ENCODE data around the gene PEMT.

- no peak for TF ChIP-seq XRCC5 (IDR thresholded peaks at IDR 0.05; ENCODE audit: low read depth, low read length)
- TF ChIP-seq ELK1 (CRISPR knock-in tag; IDR thresholded peaks at IDR 0.05) = no peak
- TF ChIP-seq JUND (IDR thresholded peaks at IDR 0.05; ENCODE audit: borderline replicate concordance, low read depth, low read length) = no peak
- TF ChIP-seq JUND (tag; IDR thresholded peaks at IDR 0.05; ENCODE audit: borderline replicate concordance, low read depth, low read length) = no peak
- no peak for TF ChIP-seq GTF2A2 (tag; IDR thresholded peaks at IDR 0.05)
Measured at GRCh38 chr17:17560167-17560566, 31.3 kb downstream of the PEMT start.

Measured in K562 (cell line).